Activated naive CD8-positive, alpha-beta T cell treated with anti-CD3 and anti-CD28 coated beads for 36 hours (primary cell): Measurements from ENCODE around the gene CUX1. TPM values are rescaled to one million over a fixed set of nuclear protein-coding genes. Genes with fewer than 3 reads are reported as not detected.

Source experiments
- DNase-seq: peaks from one replicate; pipeline ENCODE4 v3.0.0; 2021
- H3K27ac Mint-ChIP-seq: one replicate; pipeline ENCODE4 v1.8.0; 2022; ENCODE audit warnings: mild to moderate bottlenecking, moderate library complexity, mixed read lengths
- H3K27me3 Mint-ChIP-seq: one replicate; pipeline ENCODE4 v1.8.0; 2022; ENCODE audit warnings: mild to moderate bottlenecking, mixed read lengths
- H3K36me3 Mint-ChIP-seq: one replicate; pipeline ENCODE4 v1.8.0; 2021; ENCODE audit warnings: mild to moderate bottlenecking, mixed read lengths
- H3K4me1 Mint-ChIP-seq: one replicate; pipeline ENCODE4 v1.8.0; 2021; ENCODE audit warnings: mixed read lengths
- H3K4me3 Mint-ChIP-seq: one replicate; pipeline ENCODE4 v1.8.0; 2022; ENCODE audit warnings: mild to moderate bottlenecking, moderate library complexity, mixed read lengths
- H3K9me3 Mint-ChIP-seq: one replicate; pipeline ENCODE4 v1.8.0; 2022; ENCODE audit warnings: mixed read lengths
- total RNA-seq, 2 experiments: library from RNA; stranded (reverse); gene quantifications; one replicate each; pipeline ENCODE4 v1.2.3, GENCODE V29; 2021

The CUX1 gene
- total RNA-seq, 2 experiments from 2014 or later: 14.2 to 14.5 TPM

GRCh38 chr7:102099474-102099873 lies 282.0 kb downstream of the CUX1 start:
- no peak overlapping the region for H3K27ac Mint-ChIP-seq
- H3K4me3 Mint-ChIP-seq: no peak overlapping the region
- no peaks in the 10 kb centered on the region for H3K4me1 Mint-ChIP-seq
- DNase-seq: no peak
- no peaks in the 10 kb centered on the region for H3K9me3 Mint-ChIP-seq
- H3K27me3 Mint-ChIP-seq: no peaks in the 10 kb centered on the region
- peaks cover 2% of the 10 kb centered on the region for H3K36me3 Mint-ChIP-seq

- no peaks in the 10 kb centered on the region for H3K9me3 Mint-ChIP-seq
- no peak for DNase-seq
- peaks cover 4% of the 10 kb centered on the region for H3K36me3 Mint-ChIP-seq
- no peaks in the 10 kb centered on the region for H3K4me1 Mint-ChIP-seq
- H3K4me3 Mint-ChIP-seq: no peak overlapping the region
- no peak overlapping the region for H3K27ac Mint-ChIP-seq
- no peaks in the 10 kb centered on the region for H3K27me3 Mint-ChIP-seq
Observed at GRCh38 chr7:102101111-102101551, 283.7 kb downstream of the CUX1 start.

GRCh38 chr7:102101926-102102325 lies 284.5 kb downstream of the CUX1 start:
- H3K9me3 Mint-ChIP-seq: no peaks in the 10 kb centered on the region
- DNase-seq: no peak
- H3K4me1 Mint-ChIP-seq: no peaks in the 10 kb centered on the region

GRCh38 chr7:102103027-102103372 lies 285.6 kb downstream of the CUX1 start:
- no peak for DNase-seq

More at GRCh38 chr7:102101926-102102325, 284.5 kb downstream of the CUX1 start:
- Mint-ChIP-seq H3K4me3 (no peak overlapping the region), H3K27me3 (no peaks in the 10 kb centered on the region), H3K27ac (no peak overlapping the region), H3K36me3 (peaks cover 4% of the 10 kb centered on the region)

GRCh38 chr7:102104245-102104644 lies 286.8 kb downstream of the CUX1 start:
- Mint-ChIP-seq H3K27ac (no peak overlapping the region), H3K27me3 (no peaks in the 10 kb centered on the region), H3K36me3 (peaks cover 4% of the 10 kb centered on the region), H3K4me3 (no peak overlapping the region), H3K9me3 (no peaks in the 10 kb centered on the region), H3K4me1 (no peaks in the 10 kb centered on the region)
- no peak for DNase-seq

More at GRCh38 chr7:102103027-102103372, 285.6 kb downstream of the CUX1 start:
- Mint-ChIP-seq H3K4me3 (no peak overlapping the region), H3K27ac (no peak overlapping the region), H3K27me3 (no peaks in the 10 kb centered on the region), H3K9me3 (no peaks in the 10 kb centered on the region), H3K36me3 (peaks cover 4% of the 10 kb centered on the region), H3K4me1 (no peaks in the 10 kb centered on the region)

GRCh38 chr7:102106625-102107024 lies 289.2 kb downstream of the CUX1 start:
- no peaks in the 10 kb centered on the region for H3K4me1 Mint-ChIP-seq
- H3K27ac Mint-ChIP-seq: no peak overlapping the region
- H3K27me3 Mint-ChIP-seq: no peaks in the 10 kb centered on the region
- DNase-seq: no peak
- H3K9me3 Mint-ChIP-seq: no peaks in the 10 kb centered on the region
- no peak overlapping the region for H3K4me3 Mint-ChIP-seq
- H3K36me3 Mint-ChIP-seq: peaks cover 3% of the 10 kb centered on the region

- Mint-ChIP-seq H3K36me3 (peaks cover 3% of the 10 kb centered on the region), H3K4me1 (no peaks in the 10 kb centered on the region), H3K9me3 (no peaks in the 10 kb centered on the region)
Observed at GRCh38 chr7:102107474-102108104, 290.2 kb downstream of the CUX1 start.

GRCh38 chr7:102111061-102112041 lies 293.9 kb downstream of the CUX1 start:
- H3K9me3 Mint-ChIP-seq: no peaks in the 10 kb centered on the region
- no peak for DNase-seq

More at GRCh38 chr7:102107474-102108104, 290.2 kb downstream of the CUX1 start:
- Mint-ChIP-seq H3K27ac (no peak overlapping the region), H3K27me3 (no peaks in the 10 kb centered on the region), H3K4me3 (no peak overlapping the region)
- no peak for DNase-seq

GRCh38 chr7:102115181-102115580 lies 297.8 kb downstream of the CUX1 start:
- H3K27ac Mint-ChIP-seq: no peak overlapping the region
- H3K4me3 Mint-ChIP-seq: no peak overlapping the region
- H3K36me3 Mint-ChIP-seq: peaks cover 3% of the 10 kb centered on the region

More at GRCh38 chr7:102111061-102112041, 293.9 kb downstream of the CUX1 start:
- H3K27ac Mint-ChIP-seq: no peak overlapping the region
- no peaks in the 10 kb centered on the region for H3K4me1 Mint-ChIP-seq
- H3K27me3 Mint-ChIP-seq: no peaks in the 10 kb centered on the region
- H3K36me3 Mint-ChIP-seq: peaks cover 3% of the 10 kb centered on the region
- H3K4me3 Mint-ChIP-seq: no peak overlapping the region

GRCh38 chr7:102115931-102116330 lies 298.5 kb downstream of the CUX1 start:
- no peaks in the 10 kb centered on the region for H3K27me3 Mint-ChIP-seq
- no peaks in the 10 kb centered on the region for H3K4me1 Mint-ChIP-seq
- H3K36me3 Mint-ChIP-seq: peaks cover 3% of the 10 kb centered on the region
- H3K27ac Mint-ChIP-seq: no peak overlapping the region
- DNase-seq: no peak
- no peaks in the 10 kb centered on the region for H3K9me3 Mint-ChIP-seq
- H3K4me3 Mint-ChIP-seq: no peak overlapping the region

More at GRCh38 chr7:102115181-102115580, 297.8 kb downstream of the CUX1 start:
- no peaks in the 10 kb centered on the region for H3K4me1 Mint-ChIP-seq
- H3K9me3 Mint-ChIP-seq: no peaks in the 10 kb centered on the region
- no peaks in the 10 kb centered on the region for H3K27me3 Mint-ChIP-seq
- no peak for DNase-seq

GRCh38 chr7:102117743-102118142 lies 300.3 kb downstream of the CUX1 start:
- no peak overlapping the region for H3K4me3 Mint-ChIP-seq
- DNase-seq: no peak
- no peak overlapping the region for H3K27ac Mint-ChIP-seq
- H3K36me3 Mint-ChIP-seq: peaks cover 3% of the 10 kb centered on the region
- H3K9me3 Mint-ChIP-seq: no peaks in the 10 kb centered on the region
- H3K27me3 Mint-ChIP-seq: no peaks in the 10 kb centered on the region
- peaks cover 10% of the 10 kb centered on the region for H3K4me1 Mint-ChIP-seq

- peaks cover 10% of the 10 kb centered on the region for H3K4me1 Mint-ChIP-seq
- no peaks in the 10 kb centered on the region for H3K27me3 Mint-ChIP-seq
- no peaks in the 10 kb centered on the region for H3K9me3 Mint-ChIP-seq
- peaks cover 4% of the 10 kb centered on the region for H3K36me3 Mint-ChIP-seq
- no peak for DNase-seq
- no peak overlapping the region for H3K27ac Mint-ChIP-seq
- H3K4me3 Mint-ChIP-seq: no peak overlapping the region
Observed at GRCh38 chr7:102119213-102119651, 301.8 kb downstream of the CUX1 start.

GRCh38 chr7:102119925-102120324 lies 302.5 kb downstream of the CUX1 start:
- Mint-ChIP-seq H3K9me3 (no peaks in the 10 kb centered on the region), H3K4me3 (no peak overlapping the region), H3K27me3 (no peaks in the 10 kb centered on the region), H3K36me3 (peaks cover 6% of the 10 kb centered on the region), H3K4me1 (peaks cover 10% of the 10 kb centered on the region), H3K27ac (no peak overlapping the region)
- no peak for DNase-seq

GRCh38 chr7:102120666-102121195 lies 303.3 kb downstream of the CUX1 start:
- Mint-ChIP-seq H3K27ac (no peak overlapping the region), H3K4me1 (peaks cover 10% of the 10 kb centered on the region), H3K27me3 (no peaks in the 10 kb centered on the region), H3K4me3 (no peak overlapping the region), H3K9me3 (no peaks in the 10 kb centered on the region), H3K36me3 (peaks cover 6% of the 10 kb centered on the region)
- no peak for DNase-seq

- Mint-ChIP-seq H3K27me3 (no peaks in the 10 kb centered on the region), H3K4me1 (peaks cover 10% of the 10 kb centered on the region), H3K36me3 (peaks cover 3% of the 10 kb centered on the region), H3K9me3 (no peaks in the 10 kb centered on the region), H3K27ac (peak overlapping the region; percentile 54), H3K4me3 (no peak overlapping the region)
- no peak for DNase-seq
Observed at GRCh38 chr7:102122026-102122425, 304.6 kb downstream of the CUX1 start.
